ENCODE results near the gene ESR1. TPM values are rescaled to one million over a fixed set of nuclear protein-coding genes. Genes with fewer than 3 reads are reported as not detected.
"Not testable (repeated sequence)": the region's sequence is repeated elsewhere in the genome, so short reads cannot be mapped to it uniquely, and the experiment has no call there.

The ESR1 gene
- total RNA-seq, 1 experiment from 2014 or later = not detected

- H3K4me1 Mint-ChIP-seq = no peaks in the 10 kb centered on the region
Measured at GRCh38 chr6:151963001-151963400, 155.5 kb downstream of the ESR1 start.

GRCh38 chr6:151964412-151964811 lies 156.9 kb downstream of the ESR1 start:
- WGBS (ENCODE audit: extremely low coverage, insufficient read length, low lambda C conversion rate) = no CpG with 5 or more reads among the region's 4 CpGs
- H2BK15ac ChIP-seq (ENCODE audit: low read depth, low read length); H3K9me3 ChIP-seq (ENCODE audit: control insufficient read depth, low read depth, low read length); H3K4me1 ChIP-seq (ENCODE audit: insufficient read depth, low read length); H3K4me1 Mint-ChIP-seq; H2BK5ac ChIP-seq (ENCODE audit: insufficient read length, low read length); H2BK120ac ChIP-seq (ENCODE audit: low read depth, low read length, poor library complexity, severe bottlenecking); H3K4ac ChIP-seq (ENCODE audit: low read depth, low read length); H4K91ac ChIP-seq (ENCODE audit: insufficient read length, low read depth, low read length); DNase-seq; H3K4me3 Mint-ChIP-seq; H2AK5ac ChIP-seq (ENCODE audit: insufficient read length, low read length); H3K23ac ChIP-seq (ENCODE audit: insufficient read length, low read depth, low read length); H3K79me1 ChIP-seq (ENCODE audit: insufficient read depth, low read depth, low read length, poor library complexity, severe bottlenecking); H3K27ac Mint-ChIP-seq; H3K27me3 ChIP-seq (ENCODE audit: insufficient read depth, low read length); H3K9me3 Mint-ChIP-seq; H3T11ph ChIP-seq (ENCODE audit: low read length); H3K27ac ChIP-seq (ENCODE audit: insufficient read length, low read depth, low read length); H4K8ac ChIP-seq (replicated peaks; ENCODE audit: insufficient read length, low read depth, low read length); H2BK20ac ChIP-seq (ENCODE audit: low read depth, low read length, poor library complexity, severe bottlenecking); H3K9ac ChIP-seq (ENCODE audit: extremely low read depth, insufficient read length, low read length); H3K56ac ChIP-seq (ENCODE audit: insufficient read length, low read depth, low read length); H3K14ac ChIP-seq (ENCODE audit: insufficient read depth, low read length); H2BK12ac ChIP-seq (ENCODE audit: insufficient read length, low read depth, low read length); H3K23me2 ChIP-seq (ENCODE audit: insufficient read length, low read depth, low read length, poor library complexity, severe bottlenecking); H3K4me2 ChIP-seq (ENCODE audit: insufficient read depth, insufficient read length, low read length); H3K79me2 ChIP-seq (ENCODE audit: insufficient read depth, low read length); H3K18ac ChIP-seq (ENCODE audit: insufficient read length, low read depth, low read length); H2AFZ ChIP-seq (ENCODE audit: low read length); H3K27me3 Mint-ChIP-seq (ENCODE audit: low read depth); H4K20me1 ChIP-seq (ENCODE audit: control insufficient read depth, insufficient read depth, insufficient read length); H3K36me3 Mint-ChIP-seq (ENCODE audit: insufficient read depth in 1 of 3, low read depth in 3 of 3); H4K5ac ChIP-seq (ENCODE audit: insufficient read length, low read depth, low read length): not testable (repeated sequence)

More at GRCh38 chr6:151963001-151963400, 155.5 kb downstream of the ESR1 start:
- H2BK15ac ChIP-seq (ENCODE audit: low read depth, low read length) = no peak overlapping the region
- no peaks in the 10 kb centered on the region for H3K9me3 ChIP-seq (ENCODE audit: control insufficient read depth, low read depth, low read length)
- TF ChIP-seq CTCF (conservative IDR thresholded peaks at IDR 0.05) = no peak
- H2BK120ac ChIP-seq (ENCODE audit: low read depth, low read length, poor library complexity, severe bottlenecking) = no peak overlapping the region
- H2AFZ ChIP-seq (ENCODE audit: low read length) = no peak overlapping the region
- H2BK5ac ChIP-seq (ENCODE audit: insufficient read length, low read length) = no peak overlapping the region
- H4K20me1 ChIP-seq (ENCODE audit: control insufficient read depth, insufficient read depth, insufficient read length) = no peaks in the 10 kb centered on the region
- no peak overlapping the region for H4K91ac ChIP-seq (ENCODE audit: insufficient read length, low read depth, low read length)
- H2BK20ac ChIP-seq (ENCODE audit: low read depth, low read length, poor library complexity, severe bottlenecking) = no peak overlapping the region
- no peak overlapping the region for H3K27ac ChIP-seq (ENCODE audit: insufficient read length, low read depth, low read length)
- no peak overlapping the region for H3K23ac ChIP-seq (ENCODE audit: insufficient read length, low read depth, low read length)
- no peaks in the 10 kb centered on the region for H3K4me1 ChIP-seq (ENCODE audit: insufficient read depth, low read length)
- no peaks in the 10 kb centered on the region for H3K79me1 ChIP-seq (ENCODE audit: insufficient read depth, low read depth, low read length, poor library complexity, severe bottlenecking)
- no peak overlapping the region for H3K56ac ChIP-seq (ENCODE audit: insufficient read length, low read depth, low read length)
- H3K23me2 ChIP-seq (ENCODE audit: insufficient read length, low read depth, low read length, poor library complexity, severe bottlenecking) = no peaks in the 10 kb centered on the region
- Mint-ChIP-seq H3K27ac (no peak overlapping the region), H3K36me3 (ENCODE audit: insufficient read depth in 1 of 3, low read depth in 3 of 3) (no peaks in the 10 kb centered on the region; a peak in 1 of 7 replicates), H3K4me3 (no peak overlapping the region), H3K9me3 (peaks cover 2 to 3% of the 10 kb centered on the region in 2 experiments; a peak in 2 of 5 replicates), H3K27me3 (ENCODE audit: low read depth) (no peaks in the 10 kb centered on the region; the same call in 1 of the 2 replicates)
- H3K9ac ChIP-seq (ENCODE audit: extremely low read depth, insufficient read length, low read length) = no peak overlapping the region
- H4K8ac ChIP-seq (replicated peaks; ENCODE audit: insufficient read length, low read depth, low read length) = no peak overlapping the region
- H3K79me2 ChIP-seq (ENCODE audit: insufficient read depth, low read length) = no peaks in the 10 kb centered on the region
- H3K18ac ChIP-seq (ENCODE audit: insufficient read length, low read depth, low read length) = no peak overlapping the region
- no peak overlapping the region for H4K5ac ChIP-seq (ENCODE audit: insufficient read length, low read depth, low read length)
- H3K4ac ChIP-seq (ENCODE audit: low read depth, low read length) = no peak overlapping the region
- no peak overlapping the region for H3K14ac ChIP-seq (ENCODE audit: insufficient read depth, low read length)
- H2AK5ac ChIP-seq (ENCODE audit: insufficient read length, low read length) = no peak overlapping the region
- DNase-seq = no peak
- no peak overlapping the region for H2BK12ac ChIP-seq (ENCODE audit: insufficient read length, low read depth, low read length)
- no peak overlapping the region for H3K4me2 ChIP-seq (ENCODE audit: insufficient read depth, insufficient read length, low read length)
- WGBS (ENCODE audit: extremely low coverage, insufficient read length, low lambda C conversion rate) = no CpG with 5 or more reads among the region's 2 CpGs
- H3T11ph ChIP-seq (ENCODE audit: low read length) = no peak overlapping the region
- no peaks in the 10 kb centered on the region for H3K27me3 ChIP-seq (ENCODE audit: insufficient read depth, low read length)
